ENCODE results near the gene ATG9A. TPM values are rescaled to one million over a fixed set of nuclear protein-coding genes. Genes with fewer than 3 reads are reported as not detected.

The ATG9A gene
- total and polyA plus RNA-seq, 9 of the 15 experiments (the other 6 are each of a cell fraction or from before 2014, with no cell fraction given) = 0.25 to 65.6 (median 23.4) TPM

- Histone ChIP-seq H3K27me3 (ENCODE audit: control insufficient read depth in 2 of 2, insufficient read depth in 2 of 2, low read length in 2 of 2) (no peaks in the 10 kb centered on the region), H3K9me3 (replicated peaks; ENCODE audit: control insufficient read depth, insufficient read depth, low read depth, low read length) (no peaks in the 10 kb centered on the region), H3K4me1 (replicated peaks in 1 of 2; ENCODE audit: control insufficient read depth in 2 of 2, insufficient read depth in 2 of 2, low read length in 2 of 2) (peaks cover 13 to 16% of the 10 kb centered on the region in 2 experiments; a peak in 4 of 5 replicates), H4K20me1 (replicated peaks; ENCODE audit: control insufficient read depth, insufficient read depth, low read length) (no peaks in the 10 kb centered on the region), H3K4me2 (ENCODE audit: insufficient read depth, low read length) (peak overlapping the region; percentile 98), H3K9me1 (ENCODE audit: control insufficient read depth, insufficient read depth, low read length) (no peaks in the 10 kb centered on the region), H3K9ac (ENCODE audit: insufficient read depth in 1 of 2, low read depth in 2 of 2, low read length in 2 of 2) (peak overlapping the region; percentile 96 to 97), H3K36me3 (ENCODE audit: control insufficient read depth, insufficient read depth, low read length) (peaks cover 61% of the 10 kb centered on the region), H3K79me2 (ENCODE audit: control insufficient read depth, insufficient read depth, low read length) (peaks cover 52% of the 10 kb centered on the region), H2AFZ (ENCODE audit: low read depth, low read length) (peak overlapping the region; percentile 91), H3K4me3 (peak overlapping the region; percentile 90), H3K27ac (ENCODE audit: extremely low read depth, low read depth, low read length) (peak overlapping the region; percentile 90)
- ATAC-seq (peak; percentile 52), DNase-seq (ENCODE audit: extremely low read depth in 1 of 4, low spot score in 3 of 4) (no peak), FAIRE-seq (no peak)
- intact Hi-C loops (cut with micrococcal nuclease) (loop anchor here (1.0 to 5.0 kb wide), 4 partner anchors 11 to 68 kb away; partner anchors contain the start of genes ABCB6, GLB1L, STK16 and ZFAND2B), in situ Hi-C loops (cut with MboI) (no loop called here)
- ChIA-PET CTCF (ENCODE audit: low intra/inter-chr PET ratio) (no interaction called here), POLR2A (interaction anchor here (0.6 to 2.1 kb wide), 6 partner anchors 9 to 60 kb away, joined by 3 to 12 read pairs (median 12); partner anchors contain the start of genes ABCB6, GLB1L and STK16)
- 1% methylated on average over 13 of the region's 19 CpGs for WGBS (ENCODE audit: insufficient coverage, low coverage, missing lambda C conversion rate)
- BruUV-seq (replicated peaks) = no TSS peak
- TF ChIP-seq PBX2 (CRISPR knock-in tag; IDR thresholded peaks at IDR 0.05; ENCODE audit: low read depth) = no peak
- TF ChIP-seq PBX2 (tag; conservative IDR thresholded peaks at IDR 0.05; ENCODE audit: low read depth) = no peak
- TF ChIP-seq RB1 (IDR thresholded peaks at IDR 0.05; ENCODE audit: low read depth) = 0 out of 2 replicates have a peak, but pooled peaks have one; percentile 15
- peak; percentile 2 for TF ChIP-seq KDM5B (IDR thresholded peaks at IDR 0.05; ENCODE audit: insufficient replicate concordance, low read depth, low read length)
- TF ChIP-seq CHAMP1 (IDR thresholded peaks at IDR 0.05) = no peak
- peak; percentile 86 for TF ChIP-seq ZSCAN29 (IDR thresholded peaks at IDR 0.05)
- no peak for TF ChIP-seq DACH1 (IDR thresholded peaks at IDR 0.05; ENCODE audit: partially characterized antibody)
Measured at GRCh38 chr2:219228911-219229304, 528 bp downstream of the ATG9A start.
